Breast epithelium (tissue), 4 donors: ENCODE data around the gene GPC6. TPM values are rescaled to one million over a fixed set of nuclear protein-coding genes. Genes with fewer than 3 reads are reported as not detected.

Experiments
- DNase-seq, 2 donors: peaks; one replicate each; pipeline ENCODE4 v3.0.0-alpha.2; 2019; ENCODE audit warnings: low spot score in 2 of 2
- H3K27ac ChIP-seq, 2 donors: fragments of 200-600 bp; sonication (generic) in 1 of 2; one replicate each; pipeline ENCODE4 v1.5.1; 2016 to 2019; ENCODE audit warnings: mild to moderate bottlenecking in 1 of 2
- H3K27me3 ChIP-seq, 2 donors: fragments of 200-600 bp; sonication (generic) in 1 of 2; one replicate each; pipeline versions ENCODE4 v1.5.1 to v1.6.0; 2017 to 2019; ENCODE audit warnings: control low read depth in 1 of 2, mild to moderate bottlenecking in 1 of 2
- H3K36me3 ChIP-seq: fragments of 200-600 bp; one replicate; pipeline ENCODE4 v1.5.1; 2019
- H3K4me1 ChIP-seq, 2 donors: fragments of 200-600 bp; sonication (generic); one replicate each; pipeline ENCODE4 v1.5.1; 2016 to 2019; ENCODE audit warnings: control low read depth in 1 of 2
- H3K4me3 ChIP-seq, 3 donors: fragments of 200-600 bp; sonication (generic); 1 replicate in 2 of 3; 2 replicates in 1 of 3; pipeline ENCODE4 v1.5.1; 2016 to 2019; ENCODE audit warnings: mild to moderate bottlenecking in 3 of 3, moderate library complexity in 2 of 3
- H3K9me3 ChIP-seq, 2 donors: fragments of 200-600 bp; sonication (generic) in 1 of 2; one replicate each; pipeline ENCODE4 v1.5.1; 2016 to 2019; ENCODE audit warnings: control low read depth in 1 of 2
- CTCF ChIP-seq, 3 donors: fragments of 450-650 bp; IDR thresholded peaks; one replicate each; pipeline ENCODE4 v1.5.1; 2016 to 2017; ENCODE audit warnings: antibody characterized with exemption in 3 of 3, mild to moderate bottlenecking in 3 of 3, moderate library complexity in 3 of 3
- POLR2A ChIP-seq: fragments of 450-650 bp; IDR thresholded peaks from one replicate; pipeline ENCODE4 v1.6.1; 2016; ENCODE audit warnings: antibody characterized with exemption, mild to moderate bottlenecking, moderate library complexity
- POLR2AphosphoS5 ChIP-seq, 3 donors: sonication (generic); formaldehyde crosslinking; IDR thresholded peaks; one replicate each; pipeline ENCODE4 v1.6.1; 2017; ENCODE audit warnings: antibody characterized with exemption in 3 of 3
- intact Hi-C: fragments of 100-400 bp; cut with DNase I; formaldehyde crosslinking; loops from one replicate; pipeline ENCODE4 v1.15.1; 2023; ENCODE audit warnings: low total_unique reads
- total RNA-seq, 3 donors: library from RNA; depleted of rRNA; stranded (reverse); fragments of >200 nt; gene quantifications; one replicate each; pipeline ENCODE4 v1.1.0, GENCODE V29; 2016

The GPC6 gene
- total RNA-seq, 3 donors from 2014 or later: 3.5 to 44.0 (median 4.9) TPM

GRCh38 chr13:93673885-93674284 is 447.3 kb downstream of the GPC6 start:
- no peaks in the 10 kb centered on the region for H3K9me3 ChIP-seq
- no peaks in the 10 kb centered on the region for H3K36me3 ChIP-seq
- DNase-seq: no peak
- H3K27me3 ChIP-seq: no peaks in the 10 kb centered on the region
- intact Hi-C loops: loop anchor here (5.0 kb wide), 1 partner anchor 593 kb away; no protein-coding TSS in a partner anchor
- H3K27ac ChIP-seq: no peak overlapping the region
- H3K4me1 ChIP-seq: no peaks in the 10 kb centered on the region
- H3K4me3 ChIP-seq: no peak overlapping the region
- TF ChIP-seq CTCF (IDR thresholded peaks at IDR 0.05) (no peak), POLR2AphosphoS5 (IDR thresholded peaks at IDR 0.05) (no peak), POLR2A (no peak)

DNA sequence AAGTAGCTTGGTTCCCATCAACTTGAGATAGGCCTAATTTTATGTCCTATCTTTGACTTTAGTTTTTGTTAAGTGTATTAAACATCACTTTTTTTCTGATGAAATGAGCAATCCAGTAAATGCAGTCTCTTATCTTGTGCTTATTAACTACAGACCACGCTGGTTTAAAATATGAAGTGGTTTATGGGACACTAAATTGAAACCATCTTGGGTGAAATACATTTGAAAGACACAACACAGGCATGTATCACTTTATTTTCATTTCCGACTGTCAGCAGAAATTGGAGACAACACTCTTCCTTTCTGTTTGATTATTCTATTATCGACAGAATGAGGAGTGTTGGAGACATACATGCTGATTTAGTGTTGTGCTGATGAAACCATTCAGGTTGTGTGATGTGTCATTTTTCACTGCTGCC is 447.7 kb downstream of the GPC6 start:
- TF ChIP-seq POLR2AphosphoS5 (IDR thresholded peaks at IDR 0.05) (no peak), POLR2A (no peak), CTCF (IDR thresholded peaks at IDR 0.05) (no peak)
- intact Hi-C loops: loop anchor here (5.0 kb wide), 1 partner anchor 593 kb away; no protein-coding TSS in a partner anchor
- Histone ChIP-seq H3K9me3 (no peaks in the 10 kb centered on the region), H3K27ac (no peak overlapping the region), H3K36me3 (no peaks in the 10 kb centered on the region), H3K27me3 (no peaks in the 10 kb centered on the region), H3K4me1 (no peaks in the 10 kb centered on the region), H3K4me3 (no peak overlapping the region)
- DNase-seq: no peak

DNA sequence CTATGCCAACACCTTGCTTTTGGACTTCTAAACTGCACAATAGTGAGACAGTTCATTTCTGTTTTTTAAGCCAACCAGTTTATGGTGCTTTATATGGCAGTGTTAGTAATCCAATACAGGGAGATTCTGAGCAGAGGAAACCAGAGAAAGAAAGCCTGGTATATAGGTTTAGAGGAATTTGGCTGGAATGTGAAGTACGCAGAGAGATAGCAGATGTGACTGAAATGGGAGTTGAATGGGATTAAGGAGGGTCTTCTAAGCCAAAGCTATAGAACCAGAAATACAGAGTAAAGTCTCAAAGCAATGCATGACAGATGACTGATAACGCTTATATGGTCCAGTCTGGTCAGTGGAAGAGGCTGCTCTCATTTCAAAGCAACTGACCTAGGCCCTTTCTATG is 453.7 kb downstream of the GPC6 start:
- Histone ChIP-seq H3K27me3 (no peaks in the 10 kb centered on the region), H3K9me3 (no peaks in the 10 kb centered on the region), H3K4me3 (no peak overlapping the region), H3K36me3 (no peaks in the 10 kb centered on the region), H3K4me1 (no peaks in the 10 kb centered on the region), H3K27ac (no peak overlapping the region)
- intact Hi-C loops: no loop called here
- DNase-seq: no peak
- TF ChIP-seq POLR2A: no peak
- TF ChIP-seq CTCF (IDR thresholded peaks at IDR 0.05): no peak
- TF ChIP-seq POLR2AphosphoS5 (IDR thresholded peaks at IDR 0.05): no peak

DNA sequence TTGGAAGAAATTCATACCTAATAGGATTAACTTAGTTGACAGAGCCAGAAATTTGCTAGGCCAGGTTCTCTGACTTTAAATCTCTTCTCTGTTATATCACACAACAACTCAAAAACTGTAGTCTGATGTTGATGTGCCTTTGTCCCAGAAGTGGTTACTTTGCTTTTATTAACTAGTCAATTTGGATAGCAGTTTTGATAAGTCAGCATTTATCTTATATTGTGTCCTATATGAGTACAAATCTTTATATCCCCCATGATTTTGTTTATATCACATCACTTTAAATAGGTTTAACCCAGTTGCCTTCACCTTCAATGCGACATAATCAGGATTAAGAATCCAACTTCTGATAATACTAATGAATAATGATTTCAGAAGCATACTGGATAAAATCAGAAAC is 459.3 kb downstream of the GPC6 start:
- Histone ChIP-seq H3K27me3 (no peaks in the 10 kb centered on the region), H3K36me3 (no peaks in the 10 kb centered on the region), H3K27ac (no peak overlapping the region), H3K4me1 (no peaks in the 10 kb centered on the region), H3K4me3 (no peak overlapping the region), H3K9me3 (no peaks in the 10 kb centered on the region)
- DNase-seq: no peak
- intact Hi-C loops: no loop called here
- TF ChIP-seq CTCF (IDR thresholded peaks at IDR 0.05): no peak
- no peak for TF ChIP-seq POLR2AphosphoS5 (IDR thresholded peaks at IDR 0.05)
- no peak for TF ChIP-seq POLR2A

DNA sequence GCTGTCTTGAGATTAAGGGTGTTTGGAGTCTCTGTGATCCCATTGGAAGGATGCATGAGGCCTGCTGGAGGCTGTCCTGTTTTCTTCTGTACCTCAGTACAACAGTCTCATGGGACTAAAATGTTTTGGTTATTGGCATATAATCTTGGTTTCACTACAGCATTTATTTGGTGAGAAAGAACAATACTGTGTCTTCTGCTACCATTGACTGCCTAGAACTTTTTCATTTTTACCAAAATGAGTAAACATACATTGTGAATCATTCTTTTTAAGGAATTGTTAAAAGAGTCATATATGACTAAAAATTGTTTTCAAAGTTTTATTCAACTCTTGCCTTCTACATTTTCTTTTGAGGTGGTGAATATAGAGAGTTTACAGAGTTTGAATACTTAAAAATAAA is 459.8 kb downstream of the GPC6 start:
- H3K9me3 ChIP-seq: no peaks in the 10 kb centered on the region
- H3K36me3 ChIP-seq: no peaks in the 10 kb centered on the region
- H3K27ac ChIP-seq: no peak overlapping the region
- H3K4me1 ChIP-seq: no peaks in the 10 kb centered on the region
- no peaks in the 10 kb centered on the region for H3K27me3 ChIP-seq
- H3K4me3 ChIP-seq: no peak overlapping the region
- intact Hi-C loops: no loop called here
- TF ChIP-seq CTCF (IDR thresholded peaks at IDR 0.05): no peak
- no peak for TF ChIP-seq POLR2A
- no peak for TF ChIP-seq POLR2AphosphoS5 (IDR thresholded peaks at IDR 0.05)
- no peak for DNase-seq
